NCI-H2227 (cell line): ENCODE results near the gene PRSS56.

Source experiments
- DNase-seq: peaks from one replicate; lab custom pipeline; 2025; ENCODE audit not compliant: unreplicated experiment; lab: John Stamatoyannopoulos, UW

Gene PRSS56

DNA sequence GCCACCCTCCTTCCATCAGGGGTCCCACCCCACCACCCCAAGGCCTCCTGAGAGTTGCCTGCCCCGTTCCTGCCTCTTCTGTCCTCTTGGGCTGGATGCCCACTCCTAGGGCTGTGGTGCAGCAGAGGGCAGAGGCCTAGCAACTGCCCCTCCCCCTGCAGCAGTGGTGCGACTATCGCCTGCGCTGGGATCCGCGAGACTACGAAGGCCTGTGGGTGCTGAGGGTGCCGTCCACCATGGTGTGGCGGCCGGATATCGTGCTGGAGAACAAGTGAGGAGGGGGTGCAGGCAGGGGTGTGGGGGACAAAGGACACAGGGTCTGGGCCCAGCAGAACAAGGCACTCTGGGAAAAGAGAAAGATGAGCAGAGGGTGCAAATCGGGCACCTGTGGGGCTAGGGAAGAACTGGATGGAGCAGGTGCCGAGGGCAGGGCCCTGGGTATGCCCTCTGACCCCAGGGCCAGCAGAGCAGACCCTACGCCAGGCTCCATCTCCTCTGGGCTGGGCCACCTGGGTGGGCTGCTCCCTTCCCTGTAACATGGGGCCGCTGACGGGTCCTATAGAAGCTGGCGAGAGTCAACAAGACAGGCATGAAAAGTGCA is 20.4 kb downstream of the PRSS56 start:
- DNase-seq = no peak

DNA sequence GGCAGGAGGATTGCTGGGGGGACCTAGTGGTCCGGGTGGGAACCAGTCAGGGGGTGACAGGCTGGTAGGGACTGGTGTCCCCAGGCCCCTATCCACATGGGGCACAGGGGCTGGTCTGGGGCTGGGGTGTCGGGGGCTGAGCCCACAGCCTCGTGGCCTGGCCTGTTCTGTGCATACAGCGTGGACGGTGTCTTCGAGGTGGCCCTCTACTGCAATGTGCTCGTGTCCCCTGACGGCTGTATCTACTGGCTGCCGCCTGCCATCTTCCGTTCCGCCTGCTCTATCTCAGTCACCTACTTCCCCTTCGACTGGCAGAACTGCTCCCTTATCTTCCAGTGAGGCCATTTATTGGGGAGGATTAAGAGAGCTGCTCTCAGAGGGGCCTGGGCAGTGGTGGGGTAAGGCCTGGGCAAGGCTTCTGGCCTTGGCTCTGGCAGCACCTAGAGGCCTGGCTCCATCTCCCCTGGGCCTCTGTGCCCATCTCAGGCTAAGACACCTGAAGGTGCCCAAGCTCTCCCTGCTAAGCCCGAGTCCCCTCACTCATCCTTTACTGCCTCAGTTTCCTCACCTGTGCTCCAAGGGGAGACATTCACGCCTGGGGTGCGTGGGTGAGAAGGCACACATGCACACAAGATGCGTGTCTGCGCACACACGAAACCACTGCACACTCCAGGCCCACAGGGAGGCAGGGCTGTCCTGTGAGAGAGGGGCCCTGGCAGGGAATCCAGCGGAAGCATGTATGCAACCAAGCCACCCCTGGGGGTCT is 21.2 kb downstream of the PRSS56 start:
- no peak for DNase-seq

DNA sequence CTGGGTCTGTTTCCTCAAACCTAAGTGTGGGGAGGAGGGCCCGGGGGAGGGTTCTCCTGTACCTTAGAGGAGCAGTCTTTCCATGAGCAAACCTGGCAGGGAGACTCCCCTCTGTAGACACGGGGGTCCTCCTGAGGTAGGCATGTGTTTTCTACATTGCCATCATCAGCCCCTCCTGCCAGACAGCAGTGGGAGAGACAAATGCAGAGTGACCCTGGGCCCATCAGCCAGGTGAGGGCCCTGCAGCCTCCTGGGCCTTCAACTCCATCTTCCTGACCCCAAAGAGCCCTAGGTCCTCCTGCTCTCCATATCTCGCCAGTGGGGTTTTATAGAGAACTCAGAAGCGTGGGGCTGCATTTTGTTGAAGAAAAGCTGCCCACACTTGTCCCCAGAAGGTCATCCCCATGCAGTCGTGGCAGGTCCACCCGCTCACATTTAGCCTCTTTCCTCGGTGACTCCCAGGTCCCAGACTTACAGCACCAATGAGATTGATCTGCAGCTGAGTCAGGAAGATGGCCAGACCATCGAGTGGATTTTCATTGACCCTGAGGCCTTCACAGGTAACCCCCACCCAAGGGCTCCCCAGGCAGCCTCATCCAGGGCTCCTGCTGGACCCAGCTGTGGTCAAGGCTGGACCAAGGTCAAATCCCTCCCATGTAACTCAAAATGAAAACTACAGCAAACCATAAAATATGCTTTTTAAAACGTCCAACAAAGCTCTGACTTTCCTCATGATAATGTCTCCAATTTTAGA is 21.9 kb downstream of the PRSS56 start:
- no peak for DNase-seq

- no peak for DNase-seq
These were observed 22.7 kb downstream of the PRSS56 start for GRCh38 chr2:232542715-232543467.

DNA sequence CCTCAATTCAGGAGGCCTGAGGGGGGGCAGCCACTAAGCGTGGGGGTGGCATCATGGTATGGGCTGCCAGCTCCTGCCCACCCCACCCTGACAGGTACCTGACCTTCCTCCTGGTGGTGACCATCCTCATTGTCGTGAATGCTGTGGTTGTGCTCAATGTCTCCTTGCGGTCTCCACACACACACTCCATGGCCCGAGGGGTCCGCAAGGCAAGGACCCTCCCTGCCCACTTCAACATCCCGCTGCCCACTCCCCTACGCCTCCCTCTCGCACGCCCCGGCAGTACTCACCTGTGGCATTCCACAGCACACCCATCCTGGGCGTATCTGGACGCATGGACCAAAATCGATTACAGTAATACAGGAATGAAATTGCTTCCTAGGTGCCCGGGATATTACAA is 23.3 kb downstream of the PRSS56 start:
- DNase-seq = no peak

- DNase-seq = no peak
These were observed 23.9 kb downstream of the PRSS56 start for GRCh38 chr2:232543928-232544631.

DNA sequence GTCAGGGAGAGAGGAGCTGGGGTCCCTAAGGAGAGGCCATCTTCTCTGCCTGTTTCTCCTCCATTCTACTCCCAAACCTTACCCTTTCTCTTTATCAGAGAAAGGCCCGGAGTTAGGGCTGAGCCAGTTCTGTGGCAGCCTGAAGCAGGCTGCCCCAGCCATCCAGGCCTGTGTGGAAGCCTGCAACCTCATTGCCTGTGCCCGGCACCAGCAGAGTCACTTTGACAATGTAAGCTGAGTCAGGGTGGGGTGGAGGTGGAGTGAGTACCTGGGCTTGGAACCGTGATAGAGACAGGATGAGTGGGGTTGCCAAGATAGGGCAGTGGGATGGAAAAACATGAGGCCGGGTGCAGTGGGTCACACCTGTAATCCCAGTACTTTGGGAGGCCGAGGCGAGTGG is 24.5 kb downstream of the PRSS56 start:
- DNase-seq = no peak

DNA sequence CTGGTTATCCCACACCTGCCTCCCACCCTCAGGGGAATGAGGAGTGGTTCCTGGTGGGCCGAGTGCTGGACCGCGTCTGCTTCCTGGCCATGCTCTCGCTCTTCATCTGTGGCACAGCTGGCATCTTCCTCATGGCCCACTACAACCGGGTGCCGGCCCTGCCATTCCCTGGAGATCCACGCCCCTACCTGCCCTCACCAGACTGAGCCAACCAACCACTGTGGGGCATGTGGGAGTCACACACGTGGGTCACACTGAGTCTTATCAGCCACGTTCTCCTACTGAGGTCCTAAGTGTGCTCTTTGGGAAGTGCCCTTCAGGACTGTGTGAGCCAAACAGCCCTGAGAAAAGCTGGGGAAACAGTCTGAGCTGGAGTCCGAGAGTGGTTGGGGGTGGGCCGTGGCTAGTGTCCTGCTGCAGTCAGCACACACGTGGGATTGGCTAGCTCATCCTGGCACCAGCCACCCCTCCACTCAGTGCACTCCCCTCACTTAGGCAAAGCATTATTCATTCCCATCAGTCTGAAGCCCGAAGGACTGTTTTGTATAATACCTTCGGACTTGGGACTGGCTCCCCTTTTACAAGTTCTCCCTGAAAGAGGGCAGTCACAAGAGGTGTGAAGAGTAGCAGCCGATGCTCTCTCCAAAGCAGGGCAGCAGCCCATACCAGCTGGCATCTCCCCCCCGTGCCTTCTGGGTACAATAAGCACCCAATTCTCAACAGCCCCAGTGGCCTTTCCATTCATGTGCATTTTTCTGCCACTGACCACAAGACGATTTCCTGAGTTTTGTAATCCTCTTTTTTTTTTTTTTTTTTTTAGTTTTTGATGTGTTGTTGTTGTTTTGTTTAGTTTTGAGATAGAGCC is 25.6 kb downstream of the PRSS56 start:
- no peak for DNase-seq

GRCh38 chr2:232547991-232548390 is 27.8 kb downstream of the PRSS56 start:
- no peak for DNase-seq

DNA sequence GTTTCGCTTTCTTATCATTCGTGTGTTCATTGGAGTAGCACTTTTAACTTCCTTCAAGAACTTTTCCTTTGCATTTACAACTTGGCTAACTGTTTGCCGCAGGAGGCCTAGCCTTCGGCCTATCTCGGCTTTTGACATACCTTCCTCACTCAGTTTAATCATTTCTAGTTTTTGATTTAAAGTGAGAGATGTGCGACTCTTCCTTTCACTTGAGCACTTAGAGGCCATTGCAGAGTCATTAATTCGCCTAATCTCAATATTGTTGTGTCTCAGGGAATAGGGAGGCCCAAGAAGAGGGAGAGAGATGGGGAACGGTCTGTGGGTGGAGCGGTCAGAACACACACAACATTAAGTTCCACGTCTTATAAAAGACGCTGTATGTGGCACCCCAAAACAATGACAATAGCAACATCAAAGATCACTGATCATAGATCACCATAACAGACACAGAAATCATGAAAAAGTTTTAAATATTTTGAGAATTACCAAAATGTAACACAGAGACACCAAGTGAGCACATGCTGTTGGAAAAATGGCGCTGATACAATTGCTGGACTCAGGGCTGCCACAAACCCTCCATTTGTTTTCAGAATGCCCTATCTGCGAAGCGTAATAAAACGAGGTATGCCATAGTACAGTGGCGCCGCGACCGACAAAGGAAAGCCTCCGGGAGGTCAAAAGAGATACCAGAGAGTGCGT is 29.6 kb downstream of the PRSS56 start:
- no peak for DNase-seq

- DNase-seq = peak; percentile 97
These were observed 30.4 kb downstream of the PRSS56 start, which contains the start of the genes EIF4E2 and TIGD1 for GRCh38 chr2:232550354-232551249. EIF4E2 (plus strand) TSS chr2:232550689; CDS start chr2:232550725, 36 bp downstream. TIGD1 (minus strand) TSS chr2:232550557; CDS start chr2:232549882, 675 bp downstream.

- no peak for DNase-seq
These were observed 31.1 kb downstream of the PRSS56 start for GRCh38 chr2:232551250-232551638.

GRCh38 chr2:232551776-232552175 is 31.6 kb downstream of the PRSS56 start:
- DNase-seq = no peak

GRCh38 chr2:232556426-232556825 is 36.2 kb downstream of the PRSS56 start:
- DNase-seq = no peak

- DNase-seq = no peak
These were observed 42.4 kb downstream of the PRSS56 start for GRCh38 chr2:232562515-232563151.

- DNase-seq = no peak
These were observed 43.4 kb downstream of the PRSS56 start for GRCh38 chr2:232563580-232563979.

GRCh38 chr2:232567721-232568120 is 47.5 kb downstream of the PRSS56 start:
- no peak for DNase-seq
